GM13976 (cell line): Measurements from ENCODE around the gene CXCR5.

ENCODE experiments used
- DNase-seq: peaks from one replicate; pipeline ENCODE4 v3.0.0; 2012; ENCODE audit warnings: low spot score
- in situ Hi-C: fragments of 300-500 bp; cut with MboI; formaldehyde crosslinking; loops from one replicate; pipeline ENCODE4 v1.12.0; 2022; ENCODE audit warnings: low sequenced_read_pairs, mixed read lengths, inconsistent platforms; ENCODE audit not compliant: unreplicated experiment
- TF ChIP-seq, protein P1 (sequence below): IDR thresholded peaks from 2 replicates; pipeline ENCODE4 v1.5.1; 2012; ENCODE audit warnings: borderline replicate concordance, mild to moderate bottlenecking; ENCODE audit not compliant: insufficient read depth; ENCODE audit errors: extremely low read depth, missing control alignments, control extremely low read depth

CXCR5 gene

GRCh38 chr11:118883004-118883367 lies 706 bp upstream of the CXCR5 start:
- in situ Hi-C loops: no loop called here
- TF ChIP-seq, protein P1, sequence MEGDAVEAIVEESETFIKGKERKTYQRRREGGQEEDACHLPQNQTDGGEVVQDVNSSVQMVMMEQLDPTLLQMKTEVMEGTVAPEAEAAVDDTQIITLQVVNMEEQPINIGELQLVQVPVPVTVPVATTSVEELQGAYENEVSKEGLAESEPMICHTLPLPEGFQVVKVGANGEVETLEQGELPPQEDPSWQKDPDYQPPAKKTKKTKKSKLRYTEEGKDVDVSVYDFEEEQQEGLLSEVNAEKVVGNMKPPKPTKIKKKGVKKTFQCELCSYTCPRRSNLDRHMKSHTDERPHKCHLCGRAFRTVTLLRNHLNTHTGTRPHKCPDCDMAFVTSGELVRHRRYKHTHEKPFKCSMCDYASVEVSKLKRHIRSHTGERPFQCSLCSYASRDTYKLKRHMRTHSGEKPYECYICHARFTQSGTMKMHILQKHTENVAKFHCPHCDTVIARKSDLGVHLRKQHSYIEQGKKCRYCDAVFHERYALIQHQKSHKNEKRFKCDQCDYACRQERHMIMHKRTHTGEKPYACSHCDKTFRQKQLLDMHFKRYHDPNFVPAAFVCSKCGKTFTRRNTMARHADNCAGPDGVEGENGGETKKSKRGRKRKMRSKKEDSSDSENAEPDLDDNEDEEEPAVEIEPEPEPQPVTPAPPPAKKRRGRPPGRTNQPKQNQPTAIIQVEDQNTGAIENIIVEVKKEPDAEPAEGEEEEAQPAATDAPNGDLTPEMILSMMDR: no peak
- no peak for DNase-seq

DNA sequence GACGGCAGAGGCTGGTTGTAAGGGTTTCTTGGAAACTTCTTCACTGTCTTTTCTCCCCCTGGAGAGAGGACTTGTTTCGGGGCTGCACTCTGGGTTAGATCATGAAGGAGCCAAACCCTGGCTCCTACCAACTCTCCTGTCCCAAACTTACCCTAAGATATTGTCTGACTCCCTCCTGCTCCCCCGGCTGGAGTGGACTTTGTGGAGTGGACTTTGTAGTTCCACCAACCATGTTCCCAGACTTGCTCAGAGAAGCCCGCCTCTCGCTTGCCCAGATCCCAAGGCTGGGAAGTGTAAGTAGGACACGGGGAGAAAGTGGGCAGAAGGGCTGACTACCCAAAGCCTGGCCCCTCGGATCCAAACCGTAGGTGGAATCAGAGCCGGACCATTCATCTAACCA lies 1.2 kb downstream of the CXCR5 start:
- in situ Hi-C loops: no loop called here
- DNase-seq: no peak
- TF ChIP-seq, protein P1: no peak

- in situ Hi-C loops: no loop called here
- no peak for DNase-seq
- TF ChIP-seq, protein P1: no peak
Observed at GRCh38 chr11:118885319-118885718, 1.6 kb downstream of the CXCR5 start.

- DNase-seq: no peak
Observed at GRCh38 chr11:118885831-118886565, 2.3 kb downstream of the CXCR5 start.

DNA sequence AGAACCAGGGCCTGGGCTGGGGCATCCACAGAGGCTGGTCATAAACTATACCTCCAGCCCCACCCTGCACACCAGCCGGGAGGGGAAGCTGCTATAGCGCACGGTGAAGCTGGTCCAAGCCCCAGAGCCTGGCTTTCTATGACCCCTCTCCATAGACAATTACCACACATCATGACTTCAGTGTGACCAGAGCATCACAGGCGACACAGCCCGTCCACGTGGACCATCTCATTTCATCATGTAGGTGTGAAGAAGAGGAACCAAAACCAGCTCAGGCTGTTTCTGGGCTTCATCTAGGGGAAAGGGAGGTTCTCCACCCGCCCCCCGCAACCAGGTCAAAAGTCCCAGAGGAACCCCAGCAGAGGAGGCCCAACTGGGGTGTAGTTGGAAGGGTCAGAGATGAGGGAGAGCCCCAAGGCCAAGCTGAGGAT lies 3.0 kb downstream of the CXCR5 start:
- peak; percentile 82 for DNase-seq
- in situ Hi-C loops: no loop called here
- TF ChIP-seq, protein P1: no peak

More at GRCh38 chr11:118885831-118886565, 2.3 kb downstream of the CXCR5 start:
- in situ Hi-C loops: no loop called here
- TF ChIP-seq, protein P1: no peak

DNA sequence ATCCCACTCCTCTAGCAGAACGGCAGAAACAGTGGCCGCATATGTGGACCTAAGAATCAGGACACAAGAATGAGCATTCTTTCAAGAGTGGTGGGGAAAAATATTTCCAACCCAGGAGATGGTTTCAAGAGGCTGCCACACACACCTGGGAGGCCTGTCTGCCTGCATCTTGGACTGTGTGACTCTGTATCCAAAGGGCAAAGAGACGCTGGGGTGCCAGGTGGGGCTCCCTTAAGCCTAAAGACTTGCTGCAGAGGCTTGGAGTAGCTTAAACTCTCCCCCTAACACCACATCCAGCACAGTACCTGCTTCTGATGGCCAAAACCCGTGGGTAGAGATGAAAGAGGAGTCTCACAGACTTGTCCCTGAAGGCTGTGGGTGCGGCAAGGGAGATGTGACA lies 3.5 kb downstream of the CXCR5 start:
- TF ChIP-seq, protein P1: no peak
- in situ Hi-C loops: no loop called here

More for the DNA sequence above, 3.5 kb downstream of the CXCR5 start:
- DNase-seq: no peak
